Right cardiac atrium (tissue), 5 donors: ENCODE results near the gene IAH1. TPM values are rescaled to one million over a fixed set of nuclear protein-coding genes. Genes with fewer than 3 reads are reported as not detected.

Experiments used
- ATAC-seq, 2 donors: fragments of 200-7000 bp; cut with Tn5 transposase; one replicate each; pipeline versions ENCODE4 v1.8.0 to v1.9.1; 2020; ENCODE audit warnings: moderate library complexity in 2 of 2, mild to moderate bottlenecking in 1 of 2
- DNase-seq, 3 donors: peaks; one replicate each; pipeline ENCODE4 v3.0.0-alpha.2; 2020
- H3K27ac ChIP-seq: one replicate; pipeline ENCODE4 v1.5.1; 2013; ENCODE audit warnings: mild to moderate bottlenecking, low read length, control low read depth, moderate library complexity
- H3K27me3 ChIP-seq: one replicate; pipeline ENCODE4 v1.6.1; 2013; ENCODE audit not compliant: control insufficient read depth, insufficient read depth
- H3K4me1 ChIP-seq: one replicate; pipeline ENCODE4 v1.6.1; 2013; ENCODE audit warnings: low read length; ENCODE audit not compliant: control insufficient read depth, insufficient read depth
- H3K4me3 ChIP-seq: one replicate; pipeline ENCODE4 v1.5.1; 2013; ENCODE audit warnings: low read length, control low read depth
- H3K9me3 ChIP-seq: one replicate; pipeline ENCODE4 v1.6.1; 2013; ENCODE audit warnings: low read length; ENCODE audit not compliant: control insufficient read depth
- WGBS: extraction: QIAGEN DNeasy Blood & Tissue Kit; methylation state at CpG from one replicate; pipeline ENCODE4 v1.1.7; 2013; 5-methylcytosine and 5-hydroxymethylcytosine counted together
- intact Hi-C, 4 donors: fragments of 100-400 bp; cut with DNase I; formaldehyde crosslinking; loops; one replicate each; pipeline versions ENCODE4 v1.11.0 to v1.14.0; 2022 to 2023
- polyA plus RNA-seq: library from polyadenylated mRNA; stranded (reverse); fragments of 200-250 nt; gene quantifications from one replicate; pipeline ENCODE4 v1.2.3, GENCODE V29; 2013
- total RNA-seq, 4 donors: library from RNA; stranded (reverse); fragmentation: NEBNext Ultra II Directional; extraction: Animal tissue kit (Norgen Biotek cat#: 25700); gene quantifications; one replicate each; pipeline ENCODE4 v1.2.1, GENCODE V29; 2021
- donor health status: healthy with polysubstance abuse.
- donor health status: DM: no; HTN: yes; CAD: no.
- donor health status: DM: no; HTN: no; CAD: no.
- donor health status: DM: no; HTN: yes; CAD: no; lungs with severe emphysema.
- donor health status: DM: yes; HTN: yes; CAD: no.

IAH1 gene
- total and polyA plus RNA-seq, 5 donors = 56.5 to 98.2 (median 68.0) TPM

DNA sequence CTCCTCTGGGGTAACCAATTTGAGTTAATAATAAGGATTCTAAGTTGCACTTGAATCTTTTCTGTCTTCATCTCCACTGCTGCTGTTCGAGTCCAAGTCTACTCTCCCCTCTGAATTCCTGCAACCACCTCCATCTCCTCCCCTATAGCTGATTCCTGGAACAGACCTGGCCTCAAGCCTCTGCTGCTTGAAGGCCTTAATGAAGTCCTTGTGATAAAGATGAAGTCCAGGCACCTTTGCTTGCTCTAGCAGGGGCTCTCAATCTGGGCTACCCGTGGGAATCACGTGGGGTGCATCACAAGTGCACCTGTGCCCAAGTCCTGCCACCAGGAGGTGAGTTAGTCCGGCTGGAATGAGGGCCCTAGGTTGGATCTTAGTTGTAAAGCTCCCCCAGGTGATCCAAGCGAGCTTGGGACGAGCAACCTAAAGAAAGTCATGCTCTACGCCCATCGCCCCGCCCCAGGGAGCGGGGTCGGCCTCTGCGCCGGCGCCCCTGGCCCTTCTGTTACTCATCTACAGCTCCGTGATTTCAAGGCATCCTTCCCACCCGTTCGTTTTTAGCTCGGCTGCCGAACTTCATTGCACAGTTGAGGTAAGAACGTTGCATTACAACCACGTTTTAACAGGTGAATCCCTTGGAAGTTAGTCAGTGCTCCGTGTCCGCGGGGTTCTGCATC is 905 bp upstream of the IAH1 start:
- H3K27ac ChIP-seq = no peak overlapping the region
- H3K4me3 ChIP-seq = peak overlapping the region; percentile 83

GRCh38 chr2:9473985-9474360 is 378 bp upstream of the IAH1 start:
- ATAC-seq (peak; percentile 54 to 67), DNase-seq (peak; percentile 46 to 81 (median 80))
- Histone ChIP-seq H3K27ac (peak overlapping the region; percentile 48), H3K4me1 (peaks cover 3% of the 10 kb centered on the region), H3K4me3 (peak overlapping the region; percentile 83), H3K27me3 (no peaks in the 10 kb centered on the region), H3K9me3 (no peaks in the 10 kb centered on the region)
- intact Hi-C loops = no loop called here
- WGBS = 6% methylated on average over 39 of the region's 39 CpGs

More for the DNA sequence above, 905 bp upstream of the IAH1 start:
- Histone ChIP-seq H3K9me3 (no peaks in the 10 kb centered on the region), H3K27me3 (no peaks in the 10 kb centered on the region), H3K4me1 (peaks cover 3% of the 10 kb centered on the region)
- peak in 1 of 2 donors; percentile 1 for ATAC-seq
- intact Hi-C loops = no loop called here
- WGBS = 33% methylated on average over 24 of the region's 24 CpGs
- no peak for DNase-seq

- Histone ChIP-seq H3K9me3 (no peaks in the 10 kb centered on the region), H3K27ac (no peak overlapping the region), H3K27me3 (no peaks in the 10 kb centered on the region), H3K4me1 (peaks cover 3% of the 10 kb centered on the region), H3K4me3 (no peak overlapping the region)
- 84% methylated on average over 7 of the region's 7 CpGs for WGBS
- no peak for DNase-seq
- intact Hi-C loops = no loop called here
- no peak for ATAC-seq
Observed at GRCh38 chr2:9477914-9478313, 3.6 kb downstream of the IAH1 start.

DNA sequence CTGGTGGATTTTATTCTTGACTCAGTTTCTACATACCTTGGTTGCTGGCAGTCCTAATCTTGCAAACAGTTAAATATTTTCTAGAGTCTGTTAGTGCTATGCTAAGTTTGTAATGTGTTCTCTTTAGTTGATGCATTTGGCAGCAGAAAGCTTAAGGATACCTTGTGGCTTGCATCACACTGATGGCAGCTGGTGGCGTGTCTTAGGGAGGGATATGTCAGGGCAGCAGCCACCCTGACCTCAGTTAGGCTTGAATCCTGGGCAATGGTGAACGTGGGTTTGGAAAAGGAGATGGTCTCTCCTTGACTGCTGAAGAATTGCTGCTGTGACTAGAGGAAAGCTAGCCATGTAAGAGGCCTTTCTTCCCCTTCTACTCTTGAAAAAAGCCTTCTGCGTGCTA is 4.2 kb downstream of the IAH1 start:
- no peak for DNase-seq
- H3K4me3 ChIP-seq = no peak overlapping the region

GRCh38 chr2:9480157-9480556 is 5.8 kb downstream of the IAH1 start:
- 95% methylated on average over 4 of the region's 4 CpGs for WGBS
- Histone ChIP-seq H3K4me1 (peaks cover 3% of the 10 kb centered on the region), H3K27ac (no peak overlapping the region), H3K4me3 (no peak overlapping the region), H3K27me3 (no peaks in the 10 kb centered on the region), H3K9me3 (no peaks in the 10 kb centered on the region)
- ATAC-seq (no peak), DNase-seq (no peak)
- intact Hi-C loops = no loop called here

More for the DNA sequence above, 4.2 kb downstream of the IAH1 start:
- ATAC-seq = no peak
- H3K27ac ChIP-seq = no peak overlapping the region
- no peaks in the 10 kb centered on the region for H3K9me3 ChIP-seq
- H3K27me3 ChIP-seq = no peaks in the 10 kb centered on the region
- peaks cover 3% of the 10 kb centered on the region for H3K4me1 ChIP-seq
- intact Hi-C loops = no loop called here
- 75% methylated on average over 3 of the region's 3 CpGs for WGBS

DNA sequence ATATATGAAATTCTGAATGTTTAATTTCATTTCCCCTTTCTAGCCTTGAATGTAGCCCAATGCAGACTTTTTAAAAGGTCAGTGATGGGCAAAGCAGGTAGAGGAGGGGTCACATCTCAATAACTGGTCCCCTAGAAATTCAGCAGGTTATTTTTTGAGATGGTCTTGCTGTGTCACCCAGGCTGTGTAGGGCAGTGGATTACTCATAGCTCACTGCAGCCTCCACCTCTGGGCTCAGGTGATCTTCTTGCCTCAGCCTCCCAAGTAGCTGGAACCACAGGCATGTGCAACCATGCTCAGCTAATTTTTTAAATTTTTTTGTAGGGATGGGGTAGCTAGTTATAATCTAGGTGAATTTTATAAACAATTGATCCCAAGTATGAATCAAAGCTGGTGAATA is 8.8 kb downstream of the IAH1 start:
- H3K9me3 ChIP-seq = no peaks in the 10 kb centered on the region
- intact Hi-C loops = no loop called here
- DNase-seq (no peak), ATAC-seq (no peak)
- no peaks in the 10 kb centered on the region for H3K4me1 ChIP-seq
- H3K27ac ChIP-seq = no peak overlapping the region
- H3K4me3 ChIP-seq = no peak overlapping the region
- no peaks in the 10 kb centered on the region for H3K27me3 ChIP-seq

- Histone ChIP-seq H3K27ac (no peak overlapping the region), H3K9me3 (no peaks in the 10 kb centered on the region), H3K4me1 (no peaks in the 10 kb centered on the region), H3K27me3 (no peaks in the 10 kb centered on the region), H3K4me3 (no peak overlapping the region)
- ATAC-seq (no peak), DNase-seq (no peak)
- 85% methylated on average over 5 of the region's 5 CpGs for WGBS
- intact Hi-C loops = no loop called here
Observed at GRCh38 chr2:9484533-9484932, 10.2 kb downstream of the IAH1 start.

DNA sequence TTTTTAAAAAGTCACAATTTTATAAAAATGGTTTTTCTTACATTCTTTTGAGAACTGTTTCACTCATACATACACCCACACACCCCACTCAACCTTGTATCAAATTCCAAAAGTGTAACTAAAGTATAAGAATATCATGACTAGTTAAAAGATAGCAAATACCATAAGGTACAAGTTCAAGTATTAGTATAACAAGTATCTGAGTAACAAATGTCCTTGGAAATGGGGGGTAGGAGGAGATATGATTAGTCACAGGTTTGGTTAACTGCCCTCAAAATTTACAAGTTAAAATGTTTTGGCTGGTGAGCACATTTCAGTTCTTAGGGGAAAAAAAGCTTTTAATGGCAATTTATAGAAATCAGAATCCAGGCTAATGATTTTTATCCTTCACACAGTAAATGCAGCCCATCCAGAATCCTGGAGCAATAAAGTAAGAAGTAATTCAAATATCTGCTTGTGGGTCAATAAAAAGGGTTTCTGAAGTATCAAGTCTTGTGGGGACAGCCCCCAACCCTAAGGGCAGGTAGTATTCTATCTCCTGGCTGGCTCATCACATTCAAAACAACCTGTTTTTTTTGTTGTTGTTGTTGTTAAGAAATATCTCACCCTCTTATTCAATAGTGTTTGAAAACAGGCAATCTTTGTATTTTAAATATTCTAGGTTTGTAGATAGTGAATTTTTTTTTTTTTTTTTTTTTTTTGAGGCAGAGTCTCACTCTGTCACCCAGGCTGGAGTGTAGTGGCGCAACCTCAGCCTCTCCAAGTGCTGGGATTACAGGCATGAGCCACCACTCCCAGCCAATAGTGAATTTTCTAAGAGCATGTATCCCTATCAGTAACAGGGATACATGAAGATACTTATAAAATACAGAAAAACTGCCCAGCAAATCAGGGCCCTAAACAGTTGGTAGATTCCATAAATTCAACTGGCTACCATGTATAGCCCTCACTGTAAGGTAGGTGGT is 14.5 kb downstream of the IAH1 start:
- Histone ChIP-seq H3K27me3 (no peaks in the 10 kb centered on the region), H3K4me3 (no peak overlapping the region), H3K4me1 (no peaks in the 10 kb centered on the region), H3K9me3 (no peaks in the 10 kb centered on the region), H3K27ac (no peak overlapping the region)
- no peak for ATAC-seq
- WGBS = 97% methylated on average over 1 of the region's 1 CpG
- intact Hi-C loops = no loop called here
- no peak for DNase-seq

DNA sequence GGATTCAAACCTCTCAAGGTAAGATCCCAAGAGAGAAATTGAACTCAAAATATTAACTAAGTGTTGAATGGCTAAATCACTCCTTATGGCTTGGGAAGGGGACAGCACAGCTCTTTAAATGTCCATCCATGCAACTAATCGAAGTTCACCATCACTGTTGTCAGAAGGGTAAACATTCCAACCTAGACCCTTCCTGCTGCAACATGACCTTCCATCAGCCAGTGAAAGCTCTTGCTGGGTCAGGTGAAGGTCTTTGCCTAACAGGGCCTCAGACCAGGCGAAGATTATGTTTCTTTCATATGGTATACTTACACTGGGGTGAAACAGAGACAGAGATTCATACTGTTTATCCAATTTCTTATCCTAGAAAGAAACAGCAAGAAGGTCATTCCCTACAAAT is 16.4 kb downstream of the IAH1 start:
- 86% methylated on average over 2 of the region's 2 CpGs for WGBS
- no peak for ATAC-seq
- intact Hi-C loops = no loop called here

DNA sequence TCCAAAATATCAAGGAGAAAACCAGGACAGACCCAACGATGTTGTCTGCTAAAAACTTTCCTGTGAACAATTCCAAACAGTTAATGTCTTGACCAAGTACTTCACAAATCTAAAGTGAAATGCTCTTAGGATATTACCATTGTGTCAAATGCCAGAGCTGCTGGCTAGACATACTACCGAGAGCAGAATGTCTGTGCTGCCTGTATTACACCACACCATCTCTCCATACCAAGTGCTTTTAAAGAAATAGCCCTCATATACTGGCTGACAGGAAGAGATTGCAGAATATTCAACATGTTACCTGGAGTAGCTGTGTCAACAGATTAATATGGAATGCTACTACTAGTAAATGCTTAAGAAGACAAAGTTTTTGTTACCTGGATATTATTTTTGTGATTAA is 18.6 kb downstream of the IAH1 start:
- intact Hi-C loops = no loop called here
- no peak for ATAC-seq

More for the DNA sequence above, 16.4 kb downstream of the IAH1 start:
- no peak for DNase-seq
- H3K4me1 ChIP-seq = no peaks in the 10 kb centered on the region
- no peak overlapping the region for H3K4me3 ChIP-seq
- H3K27me3 ChIP-seq = no peaks in the 10 kb centered on the region
- no peaks in the 10 kb centered on the region for H3K9me3 ChIP-seq
- H3K27ac ChIP-seq = no peak overlapping the region

GRCh38 chr2:9493478-9493877 is 19.1 kb downstream of the IAH1 start:
- H3K27ac ChIP-seq = no peak overlapping the region
- H3K4me1 ChIP-seq = no peaks in the 10 kb centered on the region
- no peak for DNase-seq
- H3K4me3 ChIP-seq = no peak overlapping the region
- intact Hi-C loops = no loop called here
- H3K27me3 ChIP-seq = no peaks in the 10 kb centered on the region
- no peaks in the 10 kb centered on the region for H3K9me3 ChIP-seq
- ATAC-seq = no peak
- 77% methylated on average over 3 of the region's 3 CpGs for WGBS

More for the DNA sequence above, 18.6 kb downstream of the IAH1 start:
- no peak for DNase-seq
- H3K27me3 ChIP-seq = no peaks in the 10 kb centered on the region
- H3K9me3 ChIP-seq = no peaks in the 10 kb centered on the region
- no peak overlapping the region for H3K27ac ChIP-seq
- H3K4me3 ChIP-seq = no peak overlapping the region
- no peaks in the 10 kb centered on the region for H3K4me1 ChIP-seq
- WGBS = 33% methylated on average over 2 of the region's 2 CpGs
